ENCODE results near the gene IRF2BP2. TPM values are rescaled to one million over a fixed set of nuclear protein-coding genes. Genes with fewer than 3 reads are reported as not detected.

Gene IRF2BP2
- total and polyA plus RNA-seq, 2 of the 13 experiments (the other 11 are each of a cell fraction or from before 2014, with no cell fraction given), result 140 to 147 TPM

DNA sequence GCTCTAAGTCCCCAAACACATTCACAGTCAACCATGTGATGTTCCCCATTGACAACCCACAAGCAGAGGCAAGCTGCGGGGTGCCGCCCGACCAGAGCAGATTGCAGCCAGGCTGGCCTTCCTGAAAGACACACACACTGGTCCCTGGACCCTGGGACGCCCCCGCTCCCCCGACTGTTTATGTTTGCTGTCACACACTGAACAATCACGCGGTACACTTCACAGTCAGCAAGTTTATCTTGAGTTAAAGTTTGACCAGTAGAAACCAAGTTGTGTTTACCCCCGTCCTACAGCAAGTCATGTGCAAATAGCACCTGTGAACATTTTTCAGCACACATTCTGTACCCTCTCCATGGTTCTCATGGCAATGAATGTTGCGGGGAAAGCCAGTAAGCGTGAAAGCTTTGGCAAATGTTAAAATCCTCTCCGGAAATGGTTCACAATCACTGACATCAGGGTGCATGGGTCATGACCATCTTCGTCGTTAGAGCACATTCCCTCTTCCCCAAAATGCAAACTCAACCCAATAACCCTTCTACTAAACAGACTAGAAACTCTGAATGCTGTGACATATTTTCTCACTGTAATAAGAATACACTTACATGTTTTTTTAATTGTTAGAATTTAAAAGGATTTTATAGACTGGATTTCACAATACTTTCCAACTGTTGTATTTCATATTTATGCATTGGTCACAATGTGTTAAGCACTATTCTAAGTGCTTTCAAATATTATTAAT is 33.3 kb upstream of the IRF2BP2 start (continued):
- TF ChIP-seq, protein P1, sequence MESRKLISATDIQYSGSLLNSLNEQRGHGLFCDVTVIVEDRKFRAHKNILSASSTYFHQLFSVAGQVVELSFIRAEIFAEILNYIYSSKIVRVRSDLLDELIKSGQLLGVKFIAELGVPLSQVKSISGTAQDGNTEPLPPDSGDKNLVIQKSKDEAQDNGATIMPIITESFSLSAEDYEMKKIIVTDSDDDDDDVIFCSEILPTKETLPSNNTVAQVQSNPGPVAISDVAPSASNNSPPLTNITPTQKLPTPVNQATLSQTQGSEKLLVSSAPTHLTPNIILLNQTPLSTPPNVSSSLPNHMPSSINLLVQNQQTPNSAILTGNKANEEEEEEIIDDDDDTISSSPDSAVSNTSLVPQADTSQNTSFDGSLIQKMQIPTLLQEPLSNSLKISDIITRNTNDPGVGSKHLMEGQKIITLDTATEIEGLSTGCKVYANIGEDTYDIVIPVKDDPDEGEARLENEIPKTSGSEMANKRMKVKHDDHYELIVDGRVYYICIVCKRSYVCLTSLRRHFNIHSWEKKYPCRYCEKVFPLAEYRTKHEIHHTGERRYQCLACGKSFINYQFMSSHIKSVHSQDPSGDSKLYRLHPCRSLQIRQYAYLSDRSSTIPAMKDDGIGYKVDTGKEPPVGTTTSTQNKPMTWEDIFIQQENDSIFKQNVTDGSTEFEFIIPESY (CRISPR knock-in tag; IDR thresholded peaks at IDR 0.05), result peak; percentile 82; the same call in 1 of the 2 replicates
- TF ChIP-seq STAT5B (CRISPR knock-in tag; IDR thresholded peaks at IDR 0.05), result no peak
- TF ChIP-seq, protein P2, sequence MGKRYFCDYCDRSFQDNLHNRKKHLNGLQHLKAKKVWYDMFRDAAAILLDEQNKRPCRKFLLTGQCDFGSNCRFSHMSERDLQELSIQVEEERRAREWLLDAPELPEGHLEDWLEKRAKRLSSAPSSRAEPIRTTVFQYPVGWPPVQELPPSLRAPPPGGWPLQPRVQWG (CRISPR knock-in tag; IDR thresholded peaks at IDR 0.05; ENCODE audit: borderline replicate concordance, low read depth), result no peak
- TF ChIP-seq ZNF24 (IDR thresholded peaks at IDR 0.05), result no peak
- no peak for TF ChIP-seq GTF3A (CRISPR knock-in tag; conservative IDR thresholded peaks at IDR 0.05)
- peak; percentile 74 for TF ChIP-seq CREB1 (IDR thresholded peaks at IDR 0.05)
- peak; percentile 93 for TF ChIP-seq CREB1 (CRISPR knock-in tag; IDR thresholded peaks at IDR 0.05)
- TF ChIP-seq THAP11 (CRISPR knock-in tag; IDR thresholded peaks at IDR 0.05), result peak; percentile 85
- no peak for TF ChIP-seq GABPA (IDR thresholded peaks at IDR 0.05; ENCODE audit: low read depth, low read length)
- peak; percentile 77 for TF ChIP-seq GABPA (CRISPR knock-in tag; IDR thresholded peaks at IDR 0.05; ENCODE audit: low read depth)
- TF ChIP-seq, protein P3, sequence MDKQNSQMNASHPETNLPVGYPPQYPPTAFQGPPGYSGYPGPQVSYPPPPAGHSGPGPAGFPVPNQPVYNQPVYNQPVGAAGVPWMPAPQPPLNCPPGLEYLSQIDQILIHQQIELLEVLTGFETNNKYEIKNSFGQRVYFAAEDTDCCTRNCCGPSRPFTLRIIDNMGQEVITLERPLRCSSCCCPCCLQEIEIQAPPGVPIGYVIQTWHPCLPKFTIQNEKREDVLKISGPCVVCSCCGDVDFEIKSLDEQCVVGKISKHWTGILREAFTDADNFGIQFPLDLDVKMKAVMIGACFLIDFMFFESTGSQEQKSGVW (CRISPR knock-in tag; IDR thresholded peaks at IDR 0.05; ENCODE audit: borderline replicate concordance), result no peak; the same call in 1 of the 2 replicates
- peak; percentile 67; the same call in 1 of the 2 replicates for TF ChIP-seq SATB2 (CRISPR knock-in tag; IDR thresholded peaks at IDR 0.05)
- peak; percentile 77 for TF ChIP-seq ZNF317 (CRISPR knock-in tag; IDR thresholded peaks at IDR 0.05)
- TF ChIP-seq, protein P4, sequence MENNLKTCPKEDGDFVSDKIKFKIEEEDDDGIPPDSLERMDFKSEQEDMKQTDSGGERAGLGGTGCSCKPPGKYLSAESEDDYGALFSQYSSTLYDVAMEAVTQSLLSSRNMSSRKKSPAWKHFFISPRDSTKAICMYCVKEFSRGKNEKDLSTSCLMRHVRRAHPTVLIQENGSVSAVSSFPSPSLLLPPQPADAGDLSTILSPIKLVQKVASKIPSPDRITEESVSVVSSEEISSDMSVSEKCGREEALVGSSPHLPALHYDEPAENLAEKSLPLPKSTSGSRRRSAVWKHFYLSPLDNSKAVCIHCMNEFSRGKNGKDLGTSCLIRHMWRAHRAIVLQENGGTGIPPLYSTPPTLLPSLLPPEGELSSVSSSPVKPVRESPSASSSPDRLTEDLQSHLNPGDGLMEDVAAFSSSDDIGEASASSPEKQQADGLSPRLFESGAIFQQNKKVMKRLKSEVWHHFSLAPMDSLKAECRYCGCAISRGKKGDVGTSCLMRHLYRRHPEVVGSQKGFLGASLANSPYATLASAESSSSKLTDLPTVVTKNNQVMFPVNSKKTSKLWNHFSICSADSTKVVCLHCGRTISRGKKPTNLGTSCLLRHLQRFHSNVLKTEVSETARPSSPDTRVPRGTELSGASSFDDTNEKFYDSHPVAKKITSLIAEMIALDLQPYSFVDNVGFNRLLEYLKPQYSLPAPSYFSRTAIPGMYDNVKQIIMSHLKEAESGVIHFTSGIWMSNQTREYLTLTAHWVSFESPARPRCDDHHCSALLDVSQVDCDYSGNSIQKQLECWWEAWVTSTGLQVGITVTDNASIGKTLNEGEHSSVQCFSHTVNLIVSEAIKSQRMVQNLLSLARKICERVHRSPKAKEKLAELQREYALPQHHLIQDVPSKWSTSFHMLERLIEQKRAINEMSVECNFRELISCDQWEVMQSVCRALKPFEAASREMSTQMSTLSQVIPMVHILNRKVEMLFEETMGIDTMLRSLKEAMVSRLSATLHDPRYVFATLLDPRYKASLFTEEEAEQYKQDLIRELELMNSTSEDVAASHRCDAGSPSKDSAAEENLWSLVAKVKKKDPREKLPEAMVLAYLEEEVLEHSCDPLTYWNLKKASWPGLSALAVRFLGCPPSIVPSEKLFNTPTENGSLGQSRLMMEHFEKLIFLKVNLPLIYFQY (CRISPR knock-in tag; IDR thresholded peaks at IDR 0.05; ENCODE audit: borderline replicate concordance), result peak; percentile 80; the same call in 1 of the 2 replicates
- TF ChIP-seq, protein P5, sequence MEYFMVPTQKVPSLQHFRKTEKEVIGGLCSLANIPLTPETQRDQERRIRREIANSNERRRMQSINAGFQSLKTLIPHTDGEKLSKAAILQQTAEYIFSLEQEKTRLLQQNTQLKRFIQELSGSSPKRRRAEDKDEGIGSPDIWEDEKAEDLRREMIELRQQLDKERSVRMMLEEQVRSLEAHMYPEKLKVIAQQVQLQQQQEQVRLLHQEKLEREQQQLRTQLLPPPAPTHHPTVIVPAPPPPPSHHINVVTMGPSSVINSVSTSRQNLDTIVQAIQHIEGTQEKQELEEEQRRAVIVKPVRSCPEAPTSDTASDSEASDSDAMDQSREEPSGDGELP (IDR thresholded peaks at IDR 0.05; ENCODE audit: borderline replicate concordance, low read depth), result peak; percentile 90
- TF ChIP-seq MXD4 (CRISPR knock-in tag; IDR thresholded peaks at IDR 0.05), result peak; percentile 89
- peak; percentile 41; the same call in 1 of the 2 replicates for TF ChIP-seq PHF8 (CRISPR knock-in tag; IDR thresholded peaks at IDR 0.05)
- peak; percentile 99 for TF ChIP-seq FOXK1 (CRISPR knock-in tag; IDR thresholded peaks at IDR 0.05; ENCODE audit: borderline replicate concordance, low read depth)
- TF ChIP-seq, protein P6, sequence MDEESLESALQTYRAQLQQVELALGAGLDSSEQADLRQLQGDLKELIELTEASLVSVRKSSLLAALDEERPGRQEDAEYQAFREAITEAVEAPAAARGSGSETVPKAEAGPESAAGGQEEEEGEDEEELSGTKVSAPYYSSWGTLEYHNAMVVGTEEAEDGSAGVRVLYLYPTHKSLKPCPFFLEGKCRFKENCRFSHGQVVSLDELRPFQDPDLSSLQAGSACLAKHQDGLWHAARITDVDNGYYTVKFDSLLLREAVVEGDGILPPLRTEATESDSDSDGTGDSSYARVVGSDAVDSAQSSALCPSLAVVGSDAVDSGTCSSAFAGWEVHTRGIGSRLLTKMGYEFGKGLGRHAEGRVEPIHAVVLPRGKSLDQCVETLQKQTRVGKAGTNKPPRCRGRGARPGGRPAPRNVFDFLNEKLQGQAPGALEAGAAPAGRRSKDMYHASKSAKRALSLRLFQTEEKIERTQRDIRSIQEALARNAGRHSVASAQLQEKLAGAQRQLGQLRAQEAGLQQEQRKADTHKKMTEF (CRISPR knock-in tag; IDR thresholded peaks at IDR 0.05), result peak; percentile 99
- no peak for TF ChIP-seq CHD2 (IDR thresholded peaks at IDR 0.05; ENCODE audit: low read depth, low read length)

Measured in HepG2 (cell line).